Ovary (tissue), 9 donors: ENCODE measurements around the gene STXBP4. TPM values are rescaled to one million over a fixed set of nuclear protein-coding genes. Genes with fewer than 3 reads are reported as not detected.

ENCODE experiments used
- DNase-seq, 5 donors: peaks; one replicate each; pipeline ENCODE4 v3.0.0-alpha.2; 2019 to 2020
- H3K27ac ChIP-seq, 2 donors: fragments of 200-600 bp; one replicate each; pipeline versions ENCODE4 v1.5.1 to v1.8.0; 2019 to 2022
- H3K27me3 ChIP-seq: fragments of 200-600 bp; one replicate; pipeline ENCODE4 v1.8.0; 2022
- H3K36me3 ChIP-seq: fragments of 200-600 bp; sonication (generic); one replicate; pipeline ENCODE4 v1.5.1; 2019
- H3K4me1 ChIP-seq: one replicate; pipeline ENCODE4 v1.8.1; 2013; ENCODE audit warnings: mild to moderate bottlenecking, moderate library complexity; ENCODE audit not compliant: insufficient read depth
- H3K4me3 ChIP-seq: fragments of 200-600 bp; sonication (generic); one replicate; pipeline ENCODE4 v1.5.1; 2017
- H3K9me3 ChIP-seq, 2 donors: fragments of 200-600 bp in 1 of 2; sonication (generic) in 1 of 2; one replicate each; pipeline versions ENCODE4 v1.5.1 to v1.8.1; 2013 to 2019; ENCODE audit warnings: mild to moderate bottlenecking in 1 of 2, moderate library complexity in 1 of 2
- EP300 ChIP-seq: sonication (generic); formaldehyde crosslinking; IDR thresholded peaks from one replicate; pipeline ENCODE4 v1.6.1; 2017; ENCODE audit warnings: antibody characterized with exemption
- POLR2A ChIP-seq: fragments of 450-650 bp; IDR thresholded peaks from one replicate; pipeline ENCODE4 v1.6.1; 2017; ENCODE audit warnings: antibody characterized with exemption, mild to moderate bottlenecking, moderate library complexity
- WGBS, 3 donors: extraction: QIAGEN DNeasy Blood & Tissue Kit in 1 of 3; methylation state at CpG; one replicate each; pipeline versions ENCODE4 v1.1.5 to v1.1.7; 2013 to 2017; 5-methylcytosine and 5-hydroxymethylcytosine counted together
- intact Hi-C, 4 donors: fragments of 100-400 bp; cut with DNase I; formaldehyde crosslinking; loops; one replicate each; pipeline versions ENCODE4 v1.11.0 to v1.15.1; 2022 to 2023
- polyA plus RNA-seq, 2 donors: library from polyadenylated mRNA; stranded (reverse); fragments of 200-250 nt in 1 of 2; fragments of 350-450 nt in 1 of 2; fragmentation: Illumina TruSeq in 1 of 2; extraction: RNeasy Lipid Tissue Mini Kit (QIAGEN cat#74804) in 1 of 2; gene quantifications; one replicate each; pipeline ENCODE4 v1.2.3, GENCODE V29; 2013 to 2014
- total RNA-seq, 7 donors: library from RNA; depleted of rRNA in 2 of 7; stranded (reverse); fragments of >200 nt in 2 of 7; fragmentation: NEBNext Ultra II Directional in 3 of 7; extraction: Animal tissue kit (Norgen Biotek cat#: 25700) in 3 of 7; gene quantifications; one replicate each; pipeline versions ENCODE4 v1.1.0 to v1.2.4, GENCODE V29; 2016 to 2023
- TF ChIP-seq, protein P1 (sequence below), 3 donors: fragments of 450-650 bp in 2 of 3; fragments of 200-600 bp in 1 of 3; IDR thresholded peaks; one replicate each; pipeline versions ENCODE4 v1.5.1 to v1.8.0; 2016 to 2022; ENCODE audit warnings: antibody characterized with exemption in 3 of 3, mild to moderate bottlenecking in 1 of 3
- donor health status: DM: no; HTN: no; CAD: no; lungs with moderate emphysema.
- donor health status: DM: no; HTN: no; CAD: no.
- donor health status: Bipolar disorder and iron deficiency.
- donor health status: DM: yes; HTN: yes; CAD: no.
- donor health status: DM: no; HTN: no; CAD: no.
- donor health status: DM: yes; HTN: yes; CAD: no.

The STXBP4 gene
- total and polyA plus RNA-seq, 9 donors: 2.4 to 63.1 (median 16.5) TPM

DNA sequence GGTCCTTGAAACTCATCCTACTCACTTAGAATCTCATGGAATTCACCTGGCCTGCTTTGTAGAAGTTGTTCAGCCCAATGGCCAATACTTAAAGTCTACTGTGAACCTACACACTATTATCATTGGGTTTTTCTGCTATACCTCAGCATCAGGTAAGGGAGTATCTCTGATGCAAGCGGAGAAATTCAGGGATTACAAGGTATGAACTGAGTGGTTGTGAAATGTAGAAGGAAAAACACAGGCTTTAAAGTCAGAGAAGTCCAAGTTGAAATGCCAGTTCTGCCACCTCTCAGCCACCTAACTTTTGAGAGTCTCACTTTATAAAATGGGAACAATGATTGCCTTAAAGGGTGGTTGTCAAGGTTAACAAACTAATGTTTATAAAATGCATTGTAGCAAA is 31.1 kb upstream of the STXBP4 start:
- Histone ChIP-seq H3K9me3 (no peaks in the 10 kb centered on the region), H3K4me1 (no peaks in the 10 kb centered on the region), H3K4me3 (no peak overlapping the region), H3K27ac (no peak overlapping the region), H3K36me3 (no peaks in the 10 kb centered on the region), H3K27me3 (no peaks in the 10 kb centered on the region)
- 95 to 98% (median 97%) methylated on average over 1 of the region's 1 CpG for WGBS, 3 donors
- DNase-seq: no peak
- intact Hi-C loops: no loop called here
- TF ChIP-seq, protein P1, sequence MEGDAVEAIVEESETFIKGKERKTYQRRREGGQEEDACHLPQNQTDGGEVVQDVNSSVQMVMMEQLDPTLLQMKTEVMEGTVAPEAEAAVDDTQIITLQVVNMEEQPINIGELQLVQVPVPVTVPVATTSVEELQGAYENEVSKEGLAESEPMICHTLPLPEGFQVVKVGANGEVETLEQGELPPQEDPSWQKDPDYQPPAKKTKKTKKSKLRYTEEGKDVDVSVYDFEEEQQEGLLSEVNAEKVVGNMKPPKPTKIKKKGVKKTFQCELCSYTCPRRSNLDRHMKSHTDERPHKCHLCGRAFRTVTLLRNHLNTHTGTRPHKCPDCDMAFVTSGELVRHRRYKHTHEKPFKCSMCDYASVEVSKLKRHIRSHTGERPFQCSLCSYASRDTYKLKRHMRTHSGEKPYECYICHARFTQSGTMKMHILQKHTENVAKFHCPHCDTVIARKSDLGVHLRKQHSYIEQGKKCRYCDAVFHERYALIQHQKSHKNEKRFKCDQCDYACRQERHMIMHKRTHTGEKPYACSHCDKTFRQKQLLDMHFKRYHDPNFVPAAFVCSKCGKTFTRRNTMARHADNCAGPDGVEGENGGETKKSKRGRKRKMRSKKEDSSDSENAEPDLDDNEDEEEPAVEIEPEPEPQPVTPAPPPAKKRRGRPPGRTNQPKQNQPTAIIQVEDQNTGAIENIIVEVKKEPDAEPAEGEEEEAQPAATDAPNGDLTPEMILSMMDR (IDR thresholded peaks at IDR 0.05): no peak
- TF ChIP-seq EP300 (no peak), POLR2A (no peak)

DNA sequence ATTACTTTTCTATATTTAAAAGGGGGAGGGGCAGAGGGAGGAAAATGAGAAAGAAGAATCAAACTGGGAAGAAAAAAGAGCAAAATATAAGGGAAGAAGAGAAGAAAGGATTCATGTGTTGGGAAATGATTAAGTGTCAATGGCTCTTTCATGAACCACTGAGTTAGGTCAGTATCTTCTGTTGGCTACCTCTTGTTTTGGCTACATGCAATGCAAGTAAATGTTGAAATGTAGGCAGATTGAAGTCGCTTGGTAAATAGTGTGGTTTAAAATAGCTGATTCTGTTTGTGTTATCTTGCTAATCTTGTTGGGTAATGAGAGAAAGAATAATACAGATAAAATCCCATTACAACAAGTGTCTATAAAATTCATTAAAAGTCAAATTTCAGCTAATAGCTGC is 27.3 kb upstream of the STXBP4 start:
- H3K27ac ChIP-seq: no peak overlapping the region
- intact Hi-C loops: no loop called here
- WGBS, 3 donors: 93 to 94% (median 94%) methylated on average over 1 of the region's 1 CpG
- no peaks in the 10 kb centered on the region for H3K27me3 ChIP-seq
- no peak for TF ChIP-seq EP300
- no peak for TF ChIP-seq POLR2A
- TF ChIP-seq, protein P1 (IDR thresholded peaks at IDR 0.05): no peak
- no peaks in the 10 kb centered on the region for H3K4me1 ChIP-seq
- no peaks in the 10 kb centered on the region for H3K36me3 ChIP-seq
- H3K9me3 ChIP-seq: no peaks in the 10 kb centered on the region
- no peak for DNase-seq
- no peak overlapping the region for H3K4me3 ChIP-seq

- no peaks in the 10 kb centered on the region for H3K27me3 ChIP-seq
- H3K4me1 ChIP-seq: no peaks in the 10 kb centered on the region
- 57 to 75% (median 67%) methylated on average over 1 of the region's 1 CpG for WGBS, 3 donors
- TF ChIP-seq EP300: no peak
- TF ChIP-seq, protein P1 (IDR thresholded peaks at IDR 0.05): no peak
- TF ChIP-seq POLR2A: no peak
- no peaks in the 10 kb centered on the region for H3K36me3 ChIP-seq
- no peak overlapping the region for H3K4me3 ChIP-seq
- intact Hi-C loops: no loop called here
- no peaks in the 10 kb centered on the region for H3K9me3 ChIP-seq
- no peak overlapping the region for H3K27ac ChIP-seq
- DNase-seq: no peak
Measured at GRCh38 chr17:54944796-54945195, 23.8 kb upstream of the STXBP4 start.

GRCh38 chr17:54945231-54945630 is 23.3 kb upstream of the STXBP4 start:
- H3K27ac ChIP-seq: no peak overlapping the region
- 61 to 68% (median 67%) methylated on average over 1 of the region's 1 CpG for WGBS, 3 donors
- TF ChIP-seq, protein P1 (IDR thresholded peaks at IDR 0.05): no peak
- TF ChIP-seq EP300: no peak
- no peak for TF ChIP-seq POLR2A
- H3K4me1 ChIP-seq: no peaks in the 10 kb centered on the region
- H3K36me3 ChIP-seq: no peaks in the 10 kb centered on the region
- DNase-seq: no peak
- intact Hi-C loops: no loop called here
- H3K9me3 ChIP-seq: no peaks in the 10 kb centered on the region
- no peaks in the 10 kb centered on the region for H3K27me3 ChIP-seq
- no peak overlapping the region for H3K4me3 ChIP-seq

- Histone ChIP-seq H3K27me3 (no peaks in the 10 kb centered on the region), H3K4me1 (no peaks in the 10 kb centered on the region), H3K36me3 (no peaks in the 10 kb centered on the region), H3K27ac (no peak overlapping the region), H3K9me3 (no peaks in the 10 kb centered on the region), H3K4me3 (no peak overlapping the region)
- DNase-seq: no peak
- intact Hi-C loops: no loop called here
- TF ChIP-seq POLR2A: no peak
- TF ChIP-seq EP300: no peak
- TF ChIP-seq, protein P1 (IDR thresholded peaks at IDR 0.05): no peak
- WGBS, 3 donors: 33 to 57% (median 42%) methylated on average over 1 of the region's 1 CpG
Measured at GRCh38 chr17:54945671-54946070, 22.9 kb upstream of the STXBP4 start.
